ENCODE measurements around the gene PRSS27.
A peak's percentile ranks its signal among the peaks of the same experiment; 100 is the strongest.
"Not testable (repeated sequence)": the region's sequence is repeated elsewhere in the genome, so short reads cannot be mapped to it uniquely, and the experiment has no call there.

PRSS27 gene

GRCh38 chr16:2721634-2722173 is 1.7 kb upstream of the PRSS27 start:
- DNase-seq, result not testable (repeated sequence)

- DNase-seq, result peak; percentile 49
Observed at GRCh38 chr16:2720719-2721633, 952 bp upstream of the PRSS27 start.

GRCh38 chr16:2719328-2720063 is 528 bp downstream of the PRSS27 start:
- DNase-seq, result no peak

GRCh38 chr16:2717383-2718263 is 2.4 kb downstream of the PRSS27 start:
- no peak for DNase-seq

GRCh38 chr16:2716948-2717347 is 3.1 kb downstream of the PRSS27 start:
- no peak for DNase-seq

- no peak for DNase-seq
Observed at GRCh38 chr16:2715966-2716885, 3.8 kb downstream of the PRSS27 start.

- DNase-seq, result no peak
Observed at GRCh38 chr16:2715519-2715918, 4.5 kb downstream of the PRSS27 start.

GRCh38 chr16:2715064-2715463 is 5.0 kb downstream of the PRSS27 start:
- DNase-seq, result no peak

GRCh38 chr16:2713985-2714774 is 5.8 kb downstream of the PRSS27 start:
- no peak for DNase-seq

- DNase-seq, result no peak
Observed at GRCh38 chr16:2713523-2713922, 6.5 kb downstream of the PRSS27 start.

GRCh38 chr16:2712546-2712945 is 7.5 kb downstream of the PRSS27 start:
- DNase-seq, result no peak

GRCh38 chr16:2712063-2712441 is 8.0 kb downstream of the PRSS27 start:
- no peak for DNase-seq

GRCh38 chr16:2711370-2712062 is 8.5 kb downstream of the PRSS27 start:
- DNase-seq, result no peak

- DNase-seq, result no peak
Observed at GRCh38 chr16:2710711-2711231, 9.3 kb downstream of the PRSS27 start.

GRCh38 chr16:2710021-2710710 is 9.9 kb downstream of the PRSS27 start:
- no peak for DNase-seq

GRCh38 chr16:2709588-2709984 is 10.4 kb downstream of the PRSS27 start:
- DNase-seq, result no peak

GRCh38 chr16:2708955-2709587 is 11.0 kb downstream of the PRSS27 start:
- no peak for DNase-seq

- no peak for DNase-seq
Observed at GRCh38 chr16:2708290-2708639, 11.8 kb downstream of the PRSS27 start.

Measured in GF-D8 (cell line).